H1 (cell line): ENCODE results near the gene MAPK13. TPM values are rescaled to one million over a fixed set of nuclear protein-coding genes. Genes with fewer than 3 reads are reported as not detected.

Experiments
- CTCF ChIA-PET: fragments of 300-600 bp; sonication (Branson Sonifier 250); formaldehyde crosslinking; loops from one replicate; lab custom pipeline; 2021; ENCODE audit not compliant: partially characterized antibody; lab: Charles Lee
- POLR2A ChIA-PET: fragments of 300-600 bp; sonication (Branson Sonifier 250); formaldehyde crosslinking; loops from one replicate; lab custom pipeline; 2021; ENCODE audit warnings: inconsistent platforms; ENCODE audit not compliant: partially characterized antibody; lab: Charles Lee
- DNase-seq, 2 experiments: peaks; one replicate each; pipeline versions ENCODE4 v3.0.0 to v3.0.0-alpha.2; 2010 to 2022; ENCODE audit warnings: low spot score in 2 of 2, low read depth in 1 of 2, mixed read lengths in 1 of 2
- FAIRE-seq: peaks from 2 replicates; lab custom pipeline; 2011; peaks lifted over from hg19 to GRCh38; lab: Jason Lieb, UNC
- H2AFZ ChIP-seq: 2 replicates; pipeline ENCODE4 v1.8.1; 2012; ENCODE audit warnings: low read length, inconsistent platforms
- H2AK5ac ChIP-seq: 2 replicates; pipeline ENCODE4 v1.6.1; 2013; ENCODE audit warnings: low read depth, low read length
- H2BK120ac ChIP-seq: replicated peaks from 2 replicates; pipeline ENCODE3; 2013; ENCODE audit warnings: low read depth, low read length, inconsistent platforms
- H2BK12ac ChIP-seq: 2 replicates; pipeline ENCODE4 v1.6.1; 2013; ENCODE audit warnings: low read depth, low read length
- H2BK15ac ChIP-seq: 2 replicates; pipeline ENCODE4 v1.6.1; 2013; ENCODE audit warnings: low read length
- H2BK20ac ChIP-seq: 2 replicates; pipeline ENCODE4 v1.6.1; 2013; ENCODE audit warnings: low read length
- H2BK5ac ChIP-seq: 2 replicates; pipeline ENCODE4 v1.6.1; 2013; ENCODE audit warnings: low read depth, low read length
- H3K14ac ChIP-seq: 2 replicates; pipeline ENCODE4 v1.6.1; 2013; ENCODE audit warnings: inconsistent platforms; ENCODE audit not compliant: insufficient read length
- H3K18ac ChIP-seq: 2 replicates; pipeline ENCODE4 v1.6.1; 2013; ENCODE audit warnings: low read length; ENCODE audit errors: extremely low read depth
- H3K23ac ChIP-seq: 2 replicates; pipeline ENCODE4 v1.6.1; 2013; ENCODE audit warnings: inconsistent platforms; ENCODE audit not compliant: insufficient read length
- H3K23me2 ChIP-seq: 2 replicates; pipeline ENCODE4 v1.6.1; 2013; ENCODE audit warnings: low read depth, low read length
- H3K27ac ChIP-seq: 2 replicates; pipeline ENCODE4 v1.6.1; 2011; ENCODE audit warnings: low read depth, low read length, inconsistent platforms
- H3K27me3 ChIP-seq, 4 experiments: replicated peaks in 1 of 4; 1 replicate in 1 of 4; 2 replicates in 3 of 4; pipeline versions ENCODE4 v1.6.1 to v1.8.1; 2011 to 2013; ENCODE audit warnings: low read length in 3 of 4, mild to moderate bottlenecking in 3 of 4, inconsistent platforms in 2 of 4, mixed read lengths in 2 of 4, moderate library complexity in 1 of 4; ENCODE audit not compliant: control insufficient read depth in 3 of 4, insufficient read depth in 3 of 4; ENCODE audit errors: extremely low read depth in 1 of 4
- H3K36me3 ChIP-seq, 4 experiments: 2 replicates each; pipeline versions ENCODE4 v1.6.1 to v1.8.1; 2011 to 2013; ENCODE audit warnings: mild to moderate bottlenecking in 4 of 4, low read length in 3 of 4, moderate library complexity in 2 of 4, control low read depth in 1 of 4, inconsistent platforms in 1 of 4; ENCODE audit not compliant: insufficient read depth in 4 of 4, control insufficient read depth in 2 of 4
- H3K4ac ChIP-seq: replicated peaks from 2 replicates; pipeline ENCODE3; 2013; ENCODE audit warnings: low read length, low read depth, mixed read lengths, inconsistent platforms; ENCODE audit not compliant: insufficient read length
- H3K4me1 ChIP-seq, 4 experiments: replicated peaks in 1 of 4; 1 replicate in 1 of 4; 2 replicates in 3 of 4; pipeline versions ENCODE4 v1.6.1 to v1.8.1; 2011 to 2013; ENCODE audit warnings: low read length in 3 of 4, inconsistent platforms in 2 of 4, mixed read lengths in 1 of 4; ENCODE audit not compliant: insufficient read depth in 4 of 4, control insufficient read depth in 3 of 4
- H3K4me2 ChIP-seq, 2 experiments: 2 replicates each; pipeline versions ENCODE4 v1.6.1 to v1.8.1; 2011 to 2013; ENCODE audit warnings: low read depth in 2 of 2, low read length in 2 of 2, control low read depth in 1 of 2, inconsistent platforms in 1 of 2, mild to moderate bottlenecking in 1 of 2; ENCODE audit not compliant: insufficient read depth in 1 of 2
- H3K4me3 ChIP-seq, 4 experiments: fragments of 200-600, 300-600 bp in 1 of 4; sonication (generic), shearing (Covaris generic), sonication (Bioruptor Twin) in 1 of 4; 2 replicates each; pipeline versions ENCODE4 v1.5.1 to v1.8.1; 2011 to 2016; ENCODE audit warnings: low read length in 4 of 4, low read depth in 3 of 4, control low read depth in 2 of 4, inconsistent platforms in 2 of 4, mild to moderate bottlenecking in 2 of 4, mixed read lengths in 1 of 4, moderate library complexity in 1 of 4; ENCODE audit not compliant: insufficient read depth in 2 of 4; ENCODE audit errors: extremely low read depth in 1 of 4
- H3K56ac ChIP-seq: replicated peaks from 2 replicates; pipeline ENCODE3; 2013; ENCODE audit warnings: low read depth, mild to moderate bottlenecking, mixed read lengths, low read length, inconsistent platforms; ENCODE audit not compliant: insufficient read length
- H3K79me1 ChIP-seq: 2 replicates; pipeline ENCODE4 v1.6.1; 2013; ENCODE audit warnings: low read depth, low read length, control low read depth
- H3K79me2 ChIP-seq, 2 experiments: 2 replicates each; pipeline versions ENCODE4 v1.6.1 to v1.8.1; 2012 to 2013; ENCODE audit warnings: low read length in 2 of 2, mild to moderate bottlenecking in 2 of 2, inconsistent platforms in 1 of 2; ENCODE audit not compliant: insufficient read depth in 2 of 2, control insufficient read depth in 1 of 2
- H3K9ac ChIP-seq, 4 experiments: replicated peaks in 1 of 4; 1 replicate in 1 of 4; 2 replicates in 3 of 4; pipeline versions ENCODE4 v1.6.1 to v1.8.1; 2011 to 2013; ENCODE audit warnings: low read depth in 3 of 4, low read length in 3 of 4, control low read depth in 2 of 4, mild to moderate bottlenecking in 2 of 4, moderate library complexity in 2 of 4, inconsistent platforms in 1 of 4; ENCODE audit errors: extremely low read depth in 1 of 4
- H3K9me3 ChIP-seq, 2 experiments: 2 replicates each; pipeline versions ENCODE4 v1.6.1 to v1.8.1; 2012 to 2013; ENCODE audit warnings: mild to moderate bottlenecking in 2 of 2, moderate library complexity in 2 of 2, control low read depth in 1 of 2, inconsistent platforms in 1 of 2, low read depth in 1 of 2, low read length in 1 of 2, mixed read lengths in 1 of 2; ENCODE audit not compliant: insufficient read depth in 2 of 2
- H4K20me1 ChIP-seq, 2 experiments: replicated peaks in 1 of 2; 2 replicates each; pipeline versions ENCODE3 to v1.8.1; 2011 to 2013; ENCODE audit warnings: inconsistent platforms in 2 of 2, low read length in 2 of 2, mild to moderate bottlenecking in 1 of 2; ENCODE audit not compliant: insufficient read depth in 2 of 2, control insufficient read depth in 1 of 2
- H4K5ac ChIP-seq: 2 replicates; pipeline ENCODE4 v1.6.1; 2013; ENCODE audit warnings: low read length, low read depth, mixed read lengths, inconsistent platforms; ENCODE audit not compliant: insufficient read length
- H4K8ac ChIP-seq: 2 replicates; pipeline ENCODE4 v1.8.0; 2013; ENCODE audit warnings: mild to moderate bottlenecking, moderate library complexity, low read length, inconsistent platforms; ENCODE audit not compliant: insufficient read depth; ENCODE audit errors: extremely low read depth
- H4K91ac ChIP-seq: replicated peaks from 2 replicates; pipeline ENCODE3; 2013; ENCODE audit warnings: low read length, mixed read lengths, inconsistent platforms; ENCODE audit not compliant: insufficient read length
- BACH1 ChIP-seq: IDR thresholded peaks from 2 replicates; pipeline ENCODE4 v1.6.1; 2012; ENCODE audit warnings: low read length, improper control_type of control experiment
- BCL11A ChIP-seq, 2 experiments: IDR thresholded peaks; one replicate each; pipeline ENCODE4 v1.6.1; 2011; ENCODE audit warnings: low read depth in 2 of 2, low read length in 2 of 2, mild to moderate bottlenecking in 2 of 2
- CBX8 ChIP-seq: fragments of 300-800, 300-1000 bp; sonication (generic); IDR thresholded peaks from 2 replicates; pipeline ENCODE4 v1.7.1; 2016; ENCODE audit warnings: low read depth, low read length, borderline replicate concordance
- GTF2F1 ChIP-seq: IDR thresholded peaks from 2 replicates; pipeline ENCODE4 v1.6.1; 2012; ENCODE audit warnings: low read depth, low read length, improper control_type of control experiment, borderline replicate concordance
- JUND ChIP-seq: IDR thresholded peaks from 2 replicates; pipeline ENCODE4 v1.6.1; 2011; ENCODE audit warnings: mild to moderate bottlenecking, improper control_type of control experiment, low read length
- NANOG ChIP-seq: IDR thresholded peaks from 2 replicates; pipeline ENCODE4 v1.6.1; 2011; ENCODE audit warnings: low read length, low read depth, mild to moderate bottlenecking, inconsistent platforms; ENCODE audit not compliant: insufficient read depth, poor library complexity, severe bottlenecking
- POLR2AphosphoS5 ChIP-seq: IDR thresholded peaks from 2 replicates; pipeline ENCODE4 v1.6.1; 2011; ENCODE audit warnings: low read depth, low read length
- POU5F1 ChIP-seq: IDR thresholded peaks from 2 replicates; pipeline ENCODE4 v1.6.1; 2011; ENCODE audit warnings: low read depth, mild to moderate bottlenecking, low read length, moderate library complexity
- RNF2 ChIP-seq: fragments of 200-900, 300-1000 bp; sonication (generic); IDR thresholded peaks from 2 replicates; pipeline ENCODE4 v1.7.1; 2016; ENCODE audit warnings: borderline replicate concordance, low read depth, mild to moderate bottlenecking, antibody characterized with exemption, low read length; ENCODE audit not compliant: poor library complexity, severe bottlenecking; ENCODE audit errors: missing control alignments
- RXRA ChIP-seq: IDR thresholded peaks from 2 replicates; pipeline ENCODE4 v1.6.1; 2011; ENCODE audit warnings: low read depth, mild to moderate bottlenecking, low read length, moderate library complexity; ENCODE audit not compliant: insufficient read depth
- SP1 ChIP-seq: IDR thresholded peaks from 2 replicates; pipeline ENCODE4 v1.6.1; 2011; ENCODE audit warnings: low read depth, low read length
- TAF7 ChIP-seq: optimal IDR thresholded peaks from 2 replicates; pipeline ENCODE3; 2011; ENCODE audit warnings: low read depth, mild to moderate bottlenecking, inconsistent platforms, low read length, moderate library complexity, borderline replicate concordance
- WGBS, 2 experiments: shearing (Covaris generic) in 1 of 2; methylation state at CpG; one replicate each; pipeline versions ENCODE4 v1.1.6 to v1.1.7; 2013 to 2015; ENCODE audit warnings: low lambda C conversion rate in 2 of 2, mixed read lengths in 2 of 2, inconsistent platforms in 1 of 2, low coverage in 1 of 2, missing lambda C conversion rate in 1 of 2; ENCODE audit not compliant: insufficient replicate concordance in 2 of 2, insufficient coverage in 1 of 2, insufficient read length in 1 of 2; ENCODE audit errors: extremely low coverage in 1 of 2, missing lambda C conversion rate in 1 of 2; 5-methylcytosine and 5-hydroxymethylcytosine counted together
- polyA plus RNA-seq, 7 experiments: library from polyadenylated mRNA; depleted of rRNA in 3 of 7; stranded (reverse) in 5 of 7; unstranded in 2 of 7; fragments of >200 nt in 5 of 7; fragments of 200-250 nt in 2 of 7; gene quantifications; 1 replicate in 5 of 7; 2 replicates in 1 of 7; 4 replicates in 1 of 7; pipeline versions ENCODE4 v1.2.1 to v1.2.3, GENCODE V29; 2011 to 2013; ENCODE audit warnings: missing spikeins in 2 of 7, mixed read lengths in 2 of 7
- total RNA-seq: library from RNA; stranded (reverse); fragmentation: NEBNext Ultra II Directional; extraction: Animal tissue kit (Norgen Biotek cat#: 25700); gene quantifications from 2 replicates; pipeline ENCODE4 v1.2.1, GENCODE V29; 2021

Gene MAPK13
- total and polyA plus RNA-seq, 2 of the 8 experiments (the other 6 are each of a cell fraction or from before 2014, with no cell fraction given) = 10.1 to 14.1 TPM

- Histone ChIP-seq H3K9me3 (no peaks in the 10 kb centered on the region), H3K4me2 (no peak overlapping the region), H2BK12ac (no peak overlapping the region), H3K23me2 (no peaks in the 10 kb centered on the region), H4K8ac (no peak overlapping the region), H3K14ac (no peak overlapping the region), H3K23ac (no peak overlapping the region), H2BK120ac (no peak overlapping the region), H3K27me3 (no peaks in the 10 kb centered on the region), H3K36me3 (peaks cover 0 to 4% (median 1%) of the 10 kb centered on the region in 4 experiments; a peak in 4 of 8 replicates), H4K5ac (no peak overlapping the region), H3K56ac (no peak overlapping the region), H2AFZ (no peak overlapping the region), H3K4me3 (no peak overlapping the region), H2BK15ac (no peak overlapping the region), H3K9ac (no peak overlapping the region), H3K4ac (no peak overlapping the region), H4K91ac (no peak overlapping the region), H4K20me1 (no peaks in the 10 kb centered on the region), H3K27ac (no peak overlapping the region), H2AK5ac (no peak overlapping the region), H3K79me2 (no peaks in the 10 kb centered on the region), H3K4me1 (peaks cover 0 to 4% (median 0%) of the 10 kb centered on the region in 4 experiments; a peak in 1 of 7 replicates), H2BK20ac (no peak overlapping the region), H3K79me1 (no peaks in the 10 kb centered on the region; the same call in 1 of the 2 replicates), H3K18ac (no peak overlapping the region), H2BK5ac (no peak overlapping the region)
- ChIA-PET POLR2A (interaction anchor here (0.9 to 2.2 kb wide), 3 partner anchors 17 to 68 kb away, joined by 3 to 13 read pairs (median 3); partner anchors contain the start of gene MAPK14), CTCF (interaction anchor here (0.6 to 4.2 kb wide), 45 partner anchors 8 to 1484 kb away, joined by 3 to 57 read pairs (median 4); partner anchors contain the start of gene MAPK14)
- DNase-seq = no peak
- FAIRE-seq = no peak
- WGBS, 2 experiments = 85% methylated on average over 8 of the region's 8 CpGs; no CpG with 5 or more reads in 1 of the 2 experiments
- no peak for TF ChIP-seq BCL11A (IDR thresholded peaks at IDR 0.05; ENCODE audit: low read depth in 2 of 2, low read length in 2 of 2)
- no peak for TF ChIP-seq SP1
- no peak for TF ChIP-seq BACH1
- TF ChIP-seq JUND = no peak
- TF ChIP-seq POU5F1 = no peak
- TF ChIP-seq RNF2 = no peak
- TF ChIP-seq RXRA = no peak
- TF ChIP-seq NANOG = no peak
- TF ChIP-seq GTF2F1 = no peak
- no peak for TF ChIP-seq POLR2AphosphoS5
- TF ChIP-seq TAF7 = no peak
- no peak for TF ChIP-seq CBX8
Observed at GRCh38 chr6:36095497-36096391, 34.6 kb upstream of the MAPK13 start.
